GM23338 (cell line): ENCODE data around the gene PRKD1. TPM values are rescaled to one million over a fixed set of nuclear protein-coding genes. Genes with fewer than 3 reads are reported as not detected.

ENCODE experiments used
- ATAC-seq: fragments of 200-7000 bp; cut with Tn5 transposase; 3 replicates; pipeline ENCODE4 v1.9.1; 2020
- DNase-seq: peaks from one replicate; pipeline ENCODE4 v3.0.0-alpha.2; 2015; ENCODE audit warnings: low spot score
- H2AFZ ChIP-seq: fragments of 200-600 bp; sonication (generic); 2 replicates; pipeline ENCODE4 v1.8.0; 2016; ENCODE audit warnings: antibody characterized with exemption, mild to moderate bottlenecking, moderate library complexity
- H3F3A ChIP-seq: fragments of 200-600 bp; sonication (generic); replicated peaks from 2 replicates; pipeline ENCODE4 v1.8.0; 2017; ENCODE audit warnings: antibody characterized with exemption, mixed run types, low read depth
- H3K27ac ChIP-seq: fragments of 200-600 bp; sonication (generic); 2 replicates; pipeline ENCODE4 v1.6.1; 2016; ENCODE audit warnings: low read depth
- H3K27me3 ChIP-seq: fragments of 200-600 bp; sonication (generic); 2 replicates; pipeline ENCODE4 v1.8.0; 2016; ENCODE audit warnings: mild to moderate bottlenecking, mixed run types, moderate library complexity; ENCODE audit not compliant: insufficient read depth
- H3K36me3 ChIP-seq: fragments of 200-600 bp; sonication (generic); 2 replicates; pipeline ENCODE4 v1.8.0; 2016; ENCODE audit warnings: mild to moderate bottlenecking; ENCODE audit not compliant: insufficient read depth
- H3K4me1 ChIP-seq: fragments of 200-600 bp; sonication (generic); 2 replicates; pipeline ENCODE4 v1.8.0; 2016; ENCODE audit warnings: mild to moderate bottlenecking, moderate library complexity; ENCODE audit not compliant: insufficient read depth
- H3K4me2 ChIP-seq: fragments of 200-600 bp; sonication (generic); 2 replicates; pipeline ENCODE4 v1.7.1; 2017; ENCODE audit warnings: mixed run types
- H3K4me3 ChIP-seq: fragments of 200-600 bp; sonication (generic); 2 replicates; pipeline ENCODE4 v1.6.1; 2016; ENCODE audit warnings: mixed run types
- H3K79me2 ChIP-seq: fragments of 200-600 bp; sonication (generic); replicated peaks from 2 replicates; pipeline ENCODE4 v1.8.0; 2017; ENCODE audit warnings: mild to moderate bottlenecking; ENCODE audit not compliant: insufficient read depth
- H3K9me2 ChIP-seq: fragments of 200-600 bp; sonication (generic); 2 replicates; pipeline ENCODE4 v1.8.0; 2017; ENCODE audit not compliant: insufficient read depth
- H4K20me1 ChIP-seq: fragments of 200-600 bp; sonication (generic); replicated peaks from 2 replicates; pipeline ENCODE4 v1.8.0; 2017; ENCODE audit warnings: mild to moderate bottlenecking; ENCODE audit not compliant: insufficient read depth
- H3K27ac Mint-ChIP-seq: 2 replicates; pipeline ENCODE4 v1.8.0; 2020; ENCODE audit warnings: inconsistent platforms, mild to moderate bottlenecking, moderate library complexity, mixed read lengths
- H3K27me3 Mint-ChIP-seq: 3 replicates; pipeline ENCODE4 v1.8.0; 2022; ENCODE audit warnings: low read depth, mild to moderate bottlenecking, moderate library complexity, mixed read lengths, inconsistent platforms; ENCODE audit not compliant: insufficient read depth, poor library complexity
- H3K36me3 Mint-ChIP-seq: 3 replicates; pipeline ENCODE4 v1.8.0; 2021; ENCODE audit warnings: low read depth, mild to moderate bottlenecking, inconsistent platforms, moderate library complexity, mixed read lengths
- H3K4me1 Mint-ChIP-seq: 3 replicates; pipeline ENCODE4 v1.8.0; 2020; ENCODE audit warnings: mild to moderate bottlenecking, inconsistent platforms, mixed read lengths
- H3K4me3 Mint-ChIP-seq: 3 replicates; pipeline ENCODE4 v1.8.0; 2021; ENCODE audit warnings: moderate library complexity, mild to moderate bottlenecking, inconsistent platforms, mixed read lengths
- H3K9me3 Mint-ChIP-seq: 3 replicates; pipeline ENCODE4 v1.8.0; 2020; ENCODE audit warnings: moderate library complexity, mild to moderate bottlenecking, inconsistent platforms, mixed read lengths
- CREB1 ChIP-seq: fragments of 250-450 bp; sonication (Bioruptor Pico); IDR thresholded peaks from 2 replicates; pipeline ENCODE4 v1.5.0; 2020; ENCODE audit warnings: low read depth, mild to moderate bottlenecking, moderate library complexity
- CTCF ChIP-seq, 2 experiments: fragments of 200-600 bp in 1 of 2; sonication (generic) in 1 of 2; conservative IDR thresholded peaks; 2 replicates each; pipeline versions ENCODE4 v1.5.1 to v1.6.1; 2016 to 2017; ENCODE audit warnings: antibody characterized with exemption in 2 of 2, low read depth in 2 of 2, mild to moderate bottlenecking in 2 of 2, moderate library complexity in 1 of 2
- ETS1 ChIP-seq: IDR thresholded peaks from 2 replicates; pipeline ENCODE4 v1.6.1; 2016; ENCODE audit warnings: antibody characterized with exemption
- EZH2 ChIP-seq: fragments of 200-600 bp; sonication (generic); IDR thresholded peaks from one replicate; pipeline ENCODE4 v1.8.0; 2017; ENCODE audit warnings: antibody characterized with exemption, mild to moderate bottlenecking, low read depth; ENCODE audit not compliant: unreplicated experiment
- EZH2phosphoT487 ChIP-seq: fragments of 200-600 bp; sonication (generic); IDR thresholded peaks from one replicate; pipeline ENCODE4 v1.8.1; 2018; ENCODE audit warnings: antibody characterized with exemption; ENCODE audit not compliant: unreplicated experiment
- JUNB ChIP-seq: IDR thresholded peaks from one replicate; pipeline ENCODE4 v1.6.1; 2016; ENCODE audit warnings: antibody characterized with exemption; ENCODE audit not compliant: unreplicated experiment
- NANOG ChIP-seq: IDR thresholded peaks from 2 replicates; pipeline ENCODE4 v1.6.1; 2016; ENCODE audit warnings: antibody characterized with exemption, borderline replicate concordance
- POLR2AphosphoS5 ChIP-seq: IDR thresholded peaks from 2 replicates; pipeline ENCODE4 v1.6.1; 2016; ENCODE audit warnings: antibody characterized with exemption, low read depth
- REST ChIP-seq: IDR thresholded peaks from one replicate; pipeline ENCODE4 v1.6.1; 2018; ENCODE audit warnings: antibody characterized with exemption; ENCODE audit not compliant: unreplicated experiment
- ZNF114 ChIP-seq: fragments of 250-450 bp; sonication (Bioruptor Pico); IDR thresholded peaks from 2 replicates; pipeline ENCODE4 v1.5.0; 2020; ENCODE audit warnings: mild to moderate bottlenecking, moderate library complexity
- ZNF331 ChIP-seq: fragments of 250-450 bp; sonication (Bioruptor Pico); IDR thresholded peaks from 2 replicates; pipeline ENCODE4 v1.5.0; 2020; ENCODE audit warnings: low read depth, mild to moderate bottlenecking, moderate library complexity
- polyA plus RNA-seq: library from polyadenylated mRNA; unstranded; fragments of >200 nt; fragmentation: Nextera tagmentation; extraction: Ambion mirVana; gene quantifications from 2 replicates; pipeline ENCODE4 v1.2.1, GENCODE V29; 2016
- total RNA-seq: library from RNA; depleted of rRNA; stranded (reverse); fragments of >200 nt; shearing (Covaris generic); gene quantifications from 2 replicates; pipeline ENCODE4 v1.2.3, GENCODE V29; 2014

PRKD1 gene
- total and polyA plus RNA-seq, 2 experiments from 2014 or later, result 3.1 to 9.7 TPM

- H4K20me1 ChIP-seq, result no peaks in the 10 kb centered on the region
- H3K79me2 ChIP-seq, result no peaks in the 10 kb centered on the region
- Mint-ChIP-seq H3K27ac (no peak overlapping the region), H3K36me3 (no peaks in the 10 kb centered on the region), H3K4me1 (peaks cover 21% of the 10 kb centered on the region), H3K9me3 (no peaks in the 10 kb centered on the region), H3K27me3 (no peaks in the 10 kb centered on the region), H3K4me3 (no peak overlapping the region)
- no peak overlapping the region for H2AFZ ChIP-seq
- peaks cover 3% of the 10 kb centered on the region for H3K4me1 ChIP-seq
- TF ChIP-seq ETS1 (no peak), EZH2phosphoT487 (no peak), REST (no peak), EZH2 (no peak), CTCF (conservative IDR thresholded peaks at IDR 0.05; ENCODE audit: low read depth in 2 of 2) (no peak), CREB1 (CRISPR knock-in tag) (no peak), ZNF331 (CRISPR knock-in tag) (no peak), JUNB (no peak), POLR2AphosphoS5 (no peak), ZNF114 (CRISPR knock-in tag) (no peak)
- no peak for DNase-seq
- no peak for ATAC-seq
- no peaks in the 10 kb centered on the region for H3K27me3 ChIP-seq
- H3K36me3 ChIP-seq, result no peaks in the 10 kb centered on the region
- no peaks in the 10 kb centered on the region for H3F3A ChIP-seq
- no peak overlapping the region for H3K27ac ChIP-seq
- H3K4me2 ChIP-seq, result no peak overlapping the region
- no peak overlapping the region for H3K4me3 ChIP-seq
- H3K9me2 ChIP-seq, result no peaks in the 10 kb centered on the region
Observed at GRCh38 chr14:29580763-29581162, 346.9 kb downstream of the PRKD1 start.

- no peaks in the 10 kb centered on the region for H3K9me3 Mint-ChIP-seq
- H3K4me3 Mint-ChIP-seq, result no peak overlapping the region
- H3K4me1 Mint-ChIP-seq, result peaks cover 17% of the 10 kb centered on the region
- DNase-seq (no peak), ATAC-seq (no peak)
- H3K36me3 Mint-ChIP-seq, result no peaks in the 10 kb centered on the region
- no peaks in the 10 kb centered on the region for H3K27me3 Mint-ChIP-seq
- Histone ChIP-seq H4K20me1 (no peaks in the 10 kb centered on the region), H3K27me3 (no peaks in the 10 kb centered on the region), H2AFZ (no peak overlapping the region), H3K79me2 (no peaks in the 10 kb centered on the region), H3K9me2 (no peaks in the 10 kb centered on the region), H3K36me3 (no peaks in the 10 kb centered on the region), H3K4me1 (peaks cover 3% of the 10 kb centered on the region), H3F3A (no peaks in the 10 kb centered on the region), H3K4me3 (no peak overlapping the region), H3K27ac (no peak overlapping the region), H3K4me2 (no peak overlapping the region)
- H3K27ac Mint-ChIP-seq, result no peak overlapping the region
- TF ChIP-seq EZH2phosphoT487 (no peak), NANOG (no peak), ETS1 (no peak), EZH2 (no peak), JUNB (no peak)
Observed at GRCh38 chr14:29579838-29580237, 347.8 kb downstream of the PRKD1 start.
